Subcutaneous preadipocyte (primary cell): ENCODE measurements around the gene C2. TPM values are rescaled to one million over a fixed set of nuclear protein-coding genes. Genes with fewer than 3 reads are reported as not detected.

Experiments used
- small RNA-seq: library from RNA; depleted of rRNA; stranded (forward); fragments of <200 nt; gene quantifications from one replicate; pipeline ENCODE3, GENCODE V24; 2012
- total RNA-seq: library from RNA; depleted of rRNA; stranded (reverse); fragments of >200 nt; gene quantifications from 2 replicates; pipeline ENCODE4 v1.2.3, GENCODE V29; 2012

C2 gene
- total RNA-seq, result 0.59 and 2.9 TPM in 2 replicates

DNA sequence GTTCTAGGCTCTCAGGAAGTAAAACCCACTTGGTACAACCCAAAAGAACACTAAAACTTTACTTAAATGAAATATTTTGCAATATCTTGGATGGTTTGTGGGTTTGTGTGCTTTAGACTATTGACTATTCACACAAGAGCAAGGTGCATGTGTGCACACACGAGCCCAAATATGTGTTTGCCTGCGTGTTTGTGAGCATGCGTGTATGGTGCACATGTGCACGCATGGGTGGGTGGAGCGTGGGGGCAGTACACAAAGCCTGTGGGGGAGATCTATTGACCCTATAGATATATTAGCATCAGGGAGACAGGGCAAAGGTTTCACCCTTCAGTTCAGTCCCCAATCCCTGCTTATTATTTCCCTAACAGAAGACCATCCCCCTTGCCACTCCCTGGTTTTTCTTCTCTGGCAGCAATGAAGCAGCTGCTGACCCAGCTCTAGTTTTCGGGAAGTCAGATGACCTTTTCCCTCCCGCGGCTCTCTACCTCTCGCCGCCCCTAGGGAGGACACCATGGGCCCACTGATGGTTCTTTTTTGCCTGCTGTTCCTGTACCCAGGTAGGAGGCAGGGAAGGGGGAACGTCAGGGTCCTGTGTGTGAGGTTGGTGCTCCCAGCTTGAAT, at the start of gene C2:
C2 (plus strand) TSS at position 476 of the 621 bp plus-strand sequence; CDS start at position 512, 36 bp downstream.

DNA sequence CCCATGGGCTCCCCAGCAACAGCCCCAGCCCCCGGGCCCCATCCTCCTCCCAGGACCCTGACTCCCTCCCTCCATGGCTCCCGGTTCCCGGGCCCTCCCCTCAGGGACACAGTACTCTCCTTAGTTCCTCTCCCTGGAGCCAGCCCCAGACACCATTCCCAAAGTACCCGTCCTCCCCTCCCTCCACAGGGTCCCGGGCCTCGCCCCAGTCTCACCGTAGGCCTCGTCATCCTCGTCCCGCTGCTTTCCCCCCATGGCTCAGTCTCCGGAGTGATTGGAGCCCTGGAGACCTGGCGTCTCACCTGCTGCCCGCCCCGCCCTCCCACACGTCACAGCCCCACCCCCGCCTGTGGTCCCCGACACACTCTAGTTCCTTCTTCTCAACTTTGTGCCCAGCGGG, 48.8 kb upstream of the C2 start, which contains the start of gene SLC44A4:
SLC44A4 (minus strand) TSS at position 272 of the 400 bp plus-strand sequence; CDS start at position 255, 17 bp downstream.

DNA sequence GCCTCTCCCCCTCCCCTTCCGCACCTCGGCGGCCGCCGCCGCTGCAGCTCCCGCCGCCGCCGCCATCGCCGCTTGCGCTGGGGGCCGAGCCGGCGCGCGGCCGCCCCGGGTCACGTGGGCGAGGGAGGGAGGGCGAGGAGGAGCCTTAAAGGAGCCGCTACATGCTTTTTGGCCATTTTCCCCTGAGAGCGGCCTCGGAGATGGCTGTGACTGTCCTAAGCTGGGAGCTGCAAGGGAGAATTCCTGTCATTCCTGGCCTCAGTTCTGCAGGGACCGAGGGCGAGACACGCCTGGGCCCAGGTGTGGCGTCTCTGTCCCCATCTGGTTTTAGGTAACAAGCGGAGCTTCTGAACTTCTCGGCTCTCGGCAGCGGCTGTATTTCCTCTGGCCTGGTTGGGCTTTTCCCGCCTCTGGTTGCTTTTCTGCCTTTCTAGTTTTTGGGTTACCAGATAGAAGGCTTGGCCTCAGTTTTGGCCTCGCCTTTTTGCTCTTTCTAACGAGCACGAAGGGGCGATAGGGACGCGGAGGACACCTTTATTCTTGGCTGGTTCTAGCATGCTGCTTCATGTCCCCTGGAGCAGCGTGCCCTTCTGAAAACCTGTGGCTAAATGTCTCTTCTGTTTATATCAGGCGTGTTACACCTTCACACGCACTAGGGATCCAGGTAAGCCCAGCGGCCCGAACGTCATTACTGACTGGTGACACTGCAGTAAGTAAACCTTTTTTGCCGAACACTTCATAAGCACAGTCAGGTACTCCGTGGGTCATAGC, 29.7 kb upstream of the C2 start, which contains the start of gene EHMT2:
EHMT2 (minus strand) TSS at position 87 of the 771 bp plus-strand sequence; CDS start at position 66, 21 bp downstream.

DNA sequence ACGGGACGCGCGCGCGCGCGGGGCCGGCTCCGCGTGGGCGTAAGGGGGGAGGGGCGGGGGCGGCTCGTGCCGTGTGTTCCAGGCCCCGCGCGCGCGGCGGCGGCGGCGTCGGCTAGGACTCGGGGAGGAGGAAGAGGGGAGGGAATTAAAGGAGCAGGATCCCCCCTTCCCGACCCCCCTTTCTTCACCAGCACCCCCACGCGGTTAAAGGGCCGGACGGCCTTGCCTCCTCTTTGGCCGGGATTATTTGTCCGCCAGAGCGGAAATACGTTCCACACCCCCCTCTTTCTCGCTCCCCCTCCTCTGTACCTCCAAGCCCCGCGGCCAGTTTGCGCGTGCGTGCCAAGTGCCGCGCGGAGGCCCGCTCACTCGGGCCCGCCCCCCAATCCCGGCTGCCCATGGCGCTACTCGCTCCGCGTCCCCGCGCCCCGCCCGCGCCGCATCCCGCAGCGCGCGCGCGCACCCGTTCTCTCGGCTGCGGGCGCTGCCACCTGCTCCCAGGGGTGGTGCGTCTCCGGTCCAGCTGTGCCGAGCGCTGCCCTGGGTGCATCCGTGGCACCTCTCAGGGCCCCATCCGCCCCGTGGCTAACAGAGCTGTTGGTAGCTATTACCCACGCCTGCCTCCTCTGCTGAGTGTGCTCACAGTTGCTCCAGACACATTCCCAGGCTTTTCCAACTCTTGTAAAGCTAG, 25.4 kb upstream of the C2 start, which contains the start of gene ZBTB12:
ZBTB12 (minus strand) TSS at position 134 of the 691 bp plus-strand sequence. CDS start 781 bp downstream, outside the sequence.

DNA sequence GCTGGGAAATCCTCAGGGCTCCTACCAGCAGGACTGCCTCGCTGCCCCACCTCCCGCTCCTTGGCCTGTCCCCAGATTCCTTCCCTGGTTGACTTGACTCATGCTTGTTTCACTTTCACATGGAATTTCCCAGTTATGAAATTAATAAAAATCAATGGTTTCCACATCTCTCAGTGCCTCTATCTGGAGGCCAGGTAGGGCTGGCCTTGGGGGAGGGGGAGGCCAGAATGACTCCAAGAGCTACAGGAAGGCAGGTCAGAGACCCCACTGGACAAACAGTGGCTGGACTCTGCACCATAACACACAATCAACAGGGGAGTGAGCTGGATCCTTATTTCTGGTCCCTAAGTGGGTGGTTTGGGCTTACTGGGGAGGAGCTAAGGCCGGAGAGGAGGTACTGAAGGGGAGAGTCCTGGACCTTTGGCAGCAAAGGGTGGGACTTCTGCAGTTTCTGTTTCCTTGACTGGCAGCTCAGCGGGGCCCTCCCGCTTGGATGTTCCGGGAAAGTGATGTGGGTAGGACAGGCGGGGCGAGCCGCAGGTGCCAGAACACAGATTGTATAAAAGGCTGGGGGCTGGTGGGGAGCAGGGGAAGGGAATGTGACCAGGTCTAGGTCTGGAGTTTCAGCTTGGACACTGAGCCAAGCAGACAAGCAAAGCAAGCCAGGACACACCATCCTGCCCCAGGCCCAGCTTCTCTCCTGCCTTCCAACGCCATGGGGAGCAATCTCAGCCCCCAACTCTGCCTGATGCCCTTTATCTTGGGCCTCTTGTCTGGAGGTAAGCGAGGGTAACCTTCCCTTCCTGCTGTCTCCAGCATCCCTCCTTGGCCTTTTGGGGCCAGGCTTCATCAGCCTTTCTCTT, 18.2 kb downstream of the C2 start, which contains the start of gene CFB:
CFB (plus strand) TSS at position 589 of the 863 bp plus-strand sequence; CDS start at position 716, 127 bp downstream.

DNA sequence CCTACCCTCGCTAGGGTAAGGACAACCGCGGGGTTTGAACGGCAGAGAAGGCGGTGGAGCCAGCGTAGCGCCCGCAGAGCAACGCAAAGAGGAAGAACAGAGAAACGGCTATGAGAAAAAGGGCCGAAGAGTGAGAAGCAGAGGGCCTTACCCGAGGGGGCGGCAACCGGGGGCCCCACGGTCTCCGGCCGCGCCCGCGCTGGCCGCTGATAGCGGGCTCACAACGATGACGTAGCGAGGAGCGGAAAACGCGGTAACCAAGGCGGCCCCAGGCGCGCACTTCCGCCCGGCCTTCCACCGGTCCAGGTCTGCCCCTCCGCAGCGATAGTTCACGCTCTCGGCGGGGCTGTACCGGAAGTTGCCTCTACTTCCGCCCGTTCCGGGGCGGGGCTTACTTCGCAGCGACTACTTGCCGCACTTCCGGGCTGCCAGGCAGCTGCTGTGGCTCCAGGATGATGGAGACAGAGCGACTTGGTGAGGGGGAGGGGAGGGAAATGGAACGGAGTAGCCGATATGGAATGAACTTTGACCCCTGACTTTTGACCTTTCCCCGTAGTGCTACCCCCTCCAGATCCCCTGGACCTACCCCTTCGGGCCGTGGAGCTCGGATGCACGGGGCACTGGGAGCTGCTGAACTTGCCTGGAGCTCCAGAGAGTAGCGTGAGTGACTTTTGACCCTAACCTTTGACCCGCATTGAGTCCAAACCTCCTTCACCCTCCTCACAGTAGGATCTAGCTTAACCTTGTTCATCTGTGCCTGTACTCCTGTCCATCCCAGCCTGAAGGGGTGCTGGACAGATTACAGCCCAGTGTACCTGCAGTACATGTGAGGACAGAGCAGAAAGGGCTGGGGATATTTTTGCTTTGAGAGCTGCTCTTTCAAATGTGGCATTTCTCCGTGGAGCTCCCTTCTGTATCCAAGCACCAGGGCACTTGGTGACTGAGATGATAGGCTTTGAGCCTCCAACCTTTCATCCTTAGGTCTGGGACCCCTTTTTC, 31.5 kb downstream of the C2 start, which contains the start of the genes NELFE and SKIC2:
NELFE (minus strand) TSS at position 231 of the 999 bp plus-strand sequence. CDS start 525 bp downstream, outside the sequence.
SKIC2 (plus strand) TSS at position 435 of the 999 bp plus-strand sequence; CDS start at position 453, 18 bp downstream.

DNA sequence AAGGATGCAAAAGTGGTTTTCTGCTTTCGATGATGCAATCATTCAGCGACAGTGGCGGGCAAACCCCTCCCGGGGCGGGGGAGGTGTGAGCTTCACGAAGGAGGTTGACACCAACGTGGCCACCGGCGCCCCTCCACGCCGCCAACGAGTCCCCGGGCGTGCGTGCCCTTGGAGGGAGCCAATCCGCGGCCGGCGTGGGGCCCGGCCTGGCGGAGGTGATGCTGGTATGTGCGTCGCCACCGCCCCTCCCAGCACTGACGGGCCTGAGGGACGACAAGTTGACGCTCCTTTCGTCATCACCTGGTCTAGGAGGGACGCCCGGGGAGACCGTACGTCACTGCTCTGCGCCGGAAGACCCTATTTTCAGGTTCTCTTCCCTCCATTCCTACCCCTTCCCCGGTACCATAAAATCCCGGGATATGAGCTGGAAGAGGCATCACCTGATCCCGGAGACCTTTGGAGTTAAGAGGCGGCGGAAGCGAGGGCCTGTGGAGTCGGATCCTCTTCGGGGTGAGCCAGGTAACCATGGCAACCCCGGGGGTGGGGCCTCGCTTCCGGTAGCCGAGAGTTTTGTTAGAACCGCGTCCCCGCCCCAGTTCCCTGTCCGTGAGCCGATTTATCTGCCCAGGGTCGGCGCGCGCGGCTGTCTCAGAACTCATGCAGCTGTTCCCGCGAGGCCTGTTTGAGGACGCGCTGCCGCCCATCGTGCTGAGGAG, 44.6 kb downstream of the C2 start, which contains the start of gene DXO:
DXO (minus strand) TSS at position 146 of the 716 bp plus-strand sequence. CDS start 463 bp downstream, outside the sequence.

DNA sequence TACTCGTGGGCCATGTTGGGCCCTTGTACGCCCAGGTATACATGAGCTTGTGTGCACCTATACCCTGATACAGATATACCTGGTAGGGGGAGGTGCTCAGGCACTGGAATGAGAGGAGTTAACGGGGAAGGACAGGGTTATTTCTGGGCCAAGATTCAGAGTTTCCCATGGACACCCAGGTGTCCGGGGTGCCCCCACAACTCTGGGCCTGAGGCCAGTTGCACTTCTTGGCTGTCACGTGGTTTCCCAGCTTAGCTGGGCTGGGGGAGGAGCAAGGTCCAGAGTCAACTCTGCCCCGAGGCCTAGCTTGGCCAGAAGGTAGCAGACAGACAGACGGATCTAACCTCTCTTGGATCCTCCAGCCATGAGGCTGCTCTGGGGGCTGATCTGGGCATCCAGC, 54.2 kb downstream of the C2 start, which contains the start of gene C4A:
C4A (plus strand) TSS at position 314 of the 400 bp plus-strand sequence; CDS start at position 365, 51 bp downstream.

Small RNA genes within 50 kb of the gene (small RNA-seq; reads per million reads assigned to genes)
- gene AL645922.1, result not detected

Other genes with a start within 250 kb of the C2 start
- gene LY6G5C, start 246.7 kb upstream of the C2 start, total RNA-seq, result 0.37 and 0.39 TPM in 2 replicates
- gene ABHD16A, start 224.4 kb upstream of the C2 start, total RNA-seq, result 29.4 and 34.0 TPM in 2 replicates
- not detected in 2 replicates for gene LY6G6F, start 220.9 kb upstream of the C2 start, total RNA-seq
- gene LY6G6D, start 212.4 kb upstream of the C2 start, total RNA-seq, result not detected in 2 replicates
- not detected in 2 replicates for gene LY6G6C, start 206.0 kb upstream of the C2 start, total RNA-seq
- gene MPIG6B, start 204.3 kb upstream of the C2 start, total RNA-seq, result not detected in 2 replicates
- 22.7 and 32.0 TPM in 2 replicates for gene DDAH2, start 198.4 kb upstream of the C2 start, total RNA-seq
- gene CLIC1, start 191.2 kb upstream of the C2 start, total RNA-seq, result 927 and 1,210 TPM in 2 replicates
- gene MSH5, start 187.7 kb upstream of the C2 start, total RNA-seq, result 16.9 and 29.1 TPM in 2 replicates
- gene SAPCD1, start 165.1 kb upstream of the C2 start, total RNA-seq, result 0.59 and 1.1 TPM in 2 replicates
- gene VWA7, start 150.4 kb upstream of the C2 start, total RNA-seq, result under 0.01 and 0.98 TPM in 2 replicates
- gene VARS1, start 132.0 kb upstream of the C2 start, total RNA-seq, result 88.6 and 117 TPM in 2 replicates
- 37.1 and 48.9 TPM in 2 replicates for gene LSM2, start 120.8 kb upstream of the C2 start, total RNA-seq
- gene HSPA1L, start 112.4 kb upstream of the C2 start, total RNA-seq, result 0.37 and 0.39 TPM in 2 replicates
- 35.6 and 53.8 TPM in 2 replicates for gene HSPA1A, start 112.2 kb upstream of the C2 start, total RNA-seq
- gene HSPA1B, start 100.0 kb upstream of the C2 start, total RNA-seq, result 77.8 and 79.0 TPM in 2 replicates
- gene NEU1, start 64.9 kb upstream of the C2 start, total RNA-seq, result 55.9 and 56.1 TPM in 2 replicates
- not detected in 2 replicates for gene SLC44A4, start 48.7 kb upstream of the C2 start, total RNA-seq
- 43.4 and 50.4 TPM in 2 replicates for gene EHMT2, start 30.0 kb upstream of the C2 start, total RNA-seq
- gene ZBTB12, start 25.6 kb upstream of the C2 start, total RNA-seq, result 1.5 and 1.8 TPM in 2 replicates
- gene CFB, start 18.4 kb downstream of the C2 start, total RNA-seq, result 6.3 and 10.7 TPM in 2 replicates
- gene NELFE, start 31.3 kb downstream of the C2 start, total RNA-seq, result 97.9 and 114 TPM in 2 replicates
- 55.5 and 55.7 TPM in 2 replicates for gene SKIC2, start 31.5 kb downstream of the C2 start, total RNA-seq
- gene DXO, start 44.4 kb downstream of the C2 start, total RNA-seq, result 13.5 and 15.1 TPM in 2 replicates
- gene C4A, start 54.3 kb downstream of the C2 start, total RNA-seq, result 1.4 and 2.6 TPM in 2 replicates
- gene C4B, start 87.1 kb downstream of the C2 start, total RNA-seq, result 1.4 and 1.5 TPM in 2 replicates
- under 0.01 TPM in 1 of 2 replicates, not detected in the other for gene CYP21A2, start 110.7 kb downstream of the C2 start, total RNA-seq
- gene TNXB, start 181.6 kb downstream of the C2 start, total RNA-seq, result 99.6 and 179 TPM in 2 replicates
- 19.5 and 23.3 TPM in 2 replicates for gene ATF6B, start 200.5 kb downstream of the C2 start, total RNA-seq
- 6.6 and 7.3 TPM in 2 replicates for gene FKBPL, start 202.6 kb downstream of the C2 start, total RNA-seq
- under 0.01 and 0.20 TPM in 2 replicates for gene PRRT1, start 224.2 kb downstream of the C2 start, total RNA-seq
- gene PPT2, start 226.4 kb downstream of the C2 start, total RNA-seq, result 9.6 and 10.6 TPM in 2 replicates
- gene EGFL8, start 236.9 kb downstream of the C2 start, total RNA-seq, result 0.73 and 1.4 TPM in 2 replicates
- 26.5 and 29.1 TPM in 2 replicates for gene AGPAT1, start 248.4 kb downstream of the C2 start, total RNA-seq